ENCODE measurements around the gene PRRT3.
"Not testable (repeated sequence)": the region's sequence is repeated elsewhere in the genome, so short reads cannot be mapped to it uniquely, and the experiment has no call there.

PRRT3 gene

GRCh38 chr3:9940746-9941145, 11.5 kb downstream of the PRRT3 start:
- CTCF ChIA-PET, result interaction anchor here (1.9 kb wide), 1 partner anchor 9 kb away, joined by 7 read pairs; no protein-coding TSS in a partner anchor

GRCh38 chr3:9939906-9940305, 12.3 kb downstream of the PRRT3 start:
- DNase-seq (ENCODE audit: extremely low spot score); POLR2A ChIA-PET; CTCF ChIA-PET: not testable (repeated sequence)

More at GRCh38 chr3:9940746-9941145, 11.5 kb downstream of the PRRT3 start:
- POLR2A ChIA-PET, result no interaction called here
- no peak for DNase-seq (ENCODE audit: extremely low spot score)
- TF ChIP-seq FOXM1 (IDR thresholded peaks at IDR 0.05; ENCODE audit: borderline replicate concordance) (no peak), NFRKB (IDR thresholded peaks at IDR 0.05) (no peak), ARNT (IDR thresholded peaks at IDR 0.05) (no peak), ZNF384 (IDR thresholded peaks at IDR 0.05) (no peak), HDGF (IDR thresholded peaks at IDR 0.05; ENCODE audit: borderline replicate concordance) (no peak), LEF1 (IDR thresholded peaks at IDR 0.05; ENCODE audit: borderline replicate concordance) (no peak), PKNOX1 (IDR thresholded peaks at IDR 0.05) (no peak), L3MBTL2 (conservative IDR thresholded peaks at IDR 0.05) (no peak), FOXK2 (IDR thresholded peaks at IDR 0.05) (no peak), ELF4 (IDR thresholded peaks at IDR 0.05) (no peak), SUZ12 (IDR thresholded peaks at IDR 0.05) (no peak), FOXA1 (IDR thresholded peaks at IDR 0.05) (no peak), CTBP1 (IDR thresholded peaks at IDR 0.05; ENCODE audit: borderline replicate concordance) (no peak), TARDBP (IDR thresholded peaks at IDR 0.05) (no peak), BHLHE40 (IDR thresholded peaks at IDR 0.05; ENCODE audit: borderline replicate concordance) (no peak), SP1 (IDR thresholded peaks at IDR 0.05) (no peak)

- POLR2A ChIA-PET, result no interaction called here
- TF ChIP-seq FOXM1 (IDR thresholded peaks at IDR 0.05; ENCODE audit: borderline replicate concordance), result no peak
- CTCF ChIA-PET, result no interaction called here
- DNase-seq (ENCODE audit: extremely low spot score), result no peak
Observed at GRCh38 chr3:9938966-9939365, 13.2 kb downstream of the PRRT3 start.

- no peak for DNase-seq (ENCODE audit: extremely low spot score)
- TF ChIP-seq FOXK2 (IDR thresholded peaks at IDR 0.05), result no peak
- no peak for TF ChIP-seq SP1 (IDR thresholded peaks at IDR 0.05)
- no peak for TF ChIP-seq PKNOX1 (IDR thresholded peaks at IDR 0.05)
- TF ChIP-seq TARDBP (IDR thresholded peaks at IDR 0.05), result no peak
- TF ChIP-seq ZNF384 (IDR thresholded peaks at IDR 0.05), result no peak
- no peak for TF ChIP-seq CTBP1 (IDR thresholded peaks at IDR 0.05; ENCODE audit: borderline replicate concordance)
- TF ChIP-seq ARNT (IDR thresholded peaks at IDR 0.05), result no peak
- TF ChIP-seq FOXA1 (IDR thresholded peaks at IDR 0.05), result no peak
- TF ChIP-seq NFRKB (IDR thresholded peaks at IDR 0.05), result no peak
- TF ChIP-seq L3MBTL2 (conservative IDR thresholded peaks at IDR 0.05), result no peak
- ChIA-PET CTCF (interaction anchor here (0.8 kb wide), 1 partner anchor 9 kb away, joined by 3 read pairs; no protein-coding TSS in a partner anchor), POLR2A (interaction anchor here (1.3 kb wide), 1 partner anchor 9 kb away, joined by 4 read pairs; no protein-coding TSS in a partner anchor)
Observed at GRCh38 chr3:9937486-9938238, 14.5 kb downstream of the PRRT3 start.

GRCh38 chr3:9935966-9936510, 16.2 kb downstream of the PRRT3 start:
- TF ChIP-seq TARDBP (IDR thresholded peaks at IDR 0.05) (no peak), SP1 (IDR thresholded peaks at IDR 0.05) (no peak), HDGF (IDR thresholded peaks at IDR 0.05; ENCODE audit: borderline replicate concordance) (no peak), L3MBTL2 (conservative IDR thresholded peaks at IDR 0.05) (no peak), ELF4 (IDR thresholded peaks at IDR 0.05) (no peak), ARNT (IDR thresholded peaks at IDR 0.05) (no peak), FOXA1 (IDR thresholded peaks at IDR 0.05) (no peak), BHLHE40 (IDR thresholded peaks at IDR 0.05; ENCODE audit: borderline replicate concordance) (no peak), FOXK2 (IDR thresholded peaks at IDR 0.05) (no peak)
- no peak for DNase-seq (ENCODE audit: extremely low spot score)
- CTCF ChIA-PET, result no interaction called here
- POLR2A ChIA-PET, result interaction anchor here (1.0 kb wide), 1 partner anchor 92 kb away, joined by 4 read pairs; the partner anchor contains the start of gene RPUSD3

- ChIA-PET CTCF (interaction anchor here (3.5 kb wide), 1 partner anchor 12 kb away, joined by 26 read pairs; no protein-coding TSS in a partner anchor), POLR2A (interaction anchor here (0.8 to 4.3 kb wide), 4 partner anchors 12 to 91 kb away, joined by 3 to 52 read pairs (median 6); partner anchors contain the start of genes JAGN1 and RPUSD3)
- TF ChIP-seq TARDBP (IDR thresholded peaks at IDR 0.05) (no peak), L3MBTL2 (conservative IDR thresholded peaks at IDR 0.05) (no peak), ELF4 (IDR thresholded peaks at IDR 0.05) (no peak), ARNT (IDR thresholded peaks at IDR 0.05) (no peak), CTBP1 (IDR thresholded peaks at IDR 0.05; ENCODE audit: borderline replicate concordance) (no peak), SP1 (IDR thresholded peaks at IDR 0.05) (no peak), FOXM1 (IDR thresholded peaks at IDR 0.05; ENCODE audit: borderline replicate concordance) (no peak), ZNF384 (IDR thresholded peaks at IDR 0.05) (no peak), BHLHE40 (IDR thresholded peaks at IDR 0.05; ENCODE audit: borderline replicate concordance) (no peak), FOXK2 (IDR thresholded peaks at IDR 0.05) (no peak), FOXA1 (IDR thresholded peaks at IDR 0.05) (no peak), NFRKB (IDR thresholded peaks at IDR 0.05) (no peak), PKNOX1 (IDR thresholded peaks at IDR 0.05) (no peak), SUZ12 (IDR thresholded peaks at IDR 0.05) (no peak), LEF1 (IDR thresholded peaks at IDR 0.05; ENCODE audit: borderline replicate concordance) (no peak), HDGF (IDR thresholded peaks at IDR 0.05; ENCODE audit: borderline replicate concordance) (no peak)
- no peak for DNase-seq (ENCODE audit: extremely low spot score)
Observed at GRCh38 chr3:9934993-9935392, 17.2 kb downstream of the PRRT3 start.

Measured in HEK293T (cell line).